ENCODE results near the gene MYOZ3. TPM values are rescaled to one million over a fixed set of nuclear protein-coding genes. Genes with fewer than 3 reads are reported as not detected.

Gene MYOZ3
- total and polyA plus RNA-seq, 10 of the 15 experiments (the other 5 are each of a cell fraction or from before 2014, with no cell fraction given) = 0.04 to 1.1 (median 0.10) TPM; not detected in 4

GRCh38 chr5:150710165-150710564 is 49.1 kb downstream of the MYOZ3 start:
- intact Hi-C loops (cut with micrococcal nuclease; ENCODE audit: unreplicated experiment) = no loop called here
- POLR2A ChIA-PET = no interaction called here

More at GRCh38 chr5:150710165-150710564, 49.1 kb downstream of the MYOZ3 start:
- Histone ChIP-seq H4K20me1 (ENCODE audit: control insufficient read depth, insufficient read depth) (no peaks in the 10 kb centered on the region), H3K27me3 (replicated peaks in 1 of 2; ENCODE audit: control insufficient read depth in 2 of 2, insufficient read depth in 2 of 2, low read length in 1 of 2) (no peaks in the 10 kb centered on the region), H3K27ac (ENCODE audit: control insufficient read depth, insufficient read depth) (no peak overlapping the region), H3K4me3 (no peak overlapping the region), H3K9me3 (replicated peaks; ENCODE audit: control insufficient read depth, insufficient read depth, low read length) (no peaks in the 10 kb centered on the region), H3K4me1 (ENCODE audit: control insufficient read depth, insufficient read depth, low read length) (no peaks in the 10 kb centered on the region), H3K79me2 (ENCODE audit: control insufficient read depth, insufficient read depth, low read length) (no peaks in the 10 kb centered on the region), H3K9ac (ENCODE audit: control insufficient read depth, insufficient read depth, low read length) (no peak overlapping the region), H2AFZ (ENCODE audit: control insufficient read depth, low read depth, low read length) (no peak overlapping the region), H3K36me3 (ENCODE audit: control insufficient read depth in 2 of 2, insufficient read depth in 2 of 2, low read length in 1 of 2) (peaks cover 14 to 15% of the 10 kb centered on the region in 2 experiments), H3K4me2 (ENCODE audit: control insufficient read depth, insufficient read depth) (no peak overlapping the region)
- in situ Hi-C loops (cut with MboI) = no loop called here
- BruUV-seq (replicated peaks) = no TSS peak
- WGBS (ENCODE audit: insufficient coverage, insufficient replicate concordance, low lambda C conversion rate, missing lambda C conversion rate) = 50% methylated on average over 2 of the region's 2 CpGs
- no peak for DNase-seq (ENCODE audit: low read depth, low spot score)
- peak; percentile 24; the same call in 1 of the 3 replicates for ATAC-seq
- 0 out of 2 replicates have a peak, but pooled peaks have one; percentile 21 for TF ChIP-seq SMC3 (IDR thresholded peaks at IDR 0.05; ENCODE audit: borderline replicate concordance, low read length)
- TF ChIP-seq MYC (IDR thresholded peaks at IDR 0.05; ENCODE audit: insufficient read depth, insufficient read length, insufficient replicate concordance, low read length, severe bottlenecking) = no peak
- no peak for TF ChIP-seq BCL3 (IDR thresholded peaks at IDR 0.05; ENCODE audit: borderline replicate concordance, insufficient read depth, low read depth, low read length, poor library complexity, severe bottlenecking)
- peak in 2 of 3 experiments; percentile 15 to 35; a peak in 2 of 6 replicates for TF ChIP-seq CTCF (IDR thresholded peaks at IDR 0.05 in 2 of 3, conservative IDR thresholded peaks at IDR 0.05 in 1 of 3; ENCODE audit: control insufficient read depth in 2 of 3, extremely low read depth in 1 of 3, insufficient read depth in 1 of 3, low read depth in 3 of 3, low read length in 3 of 3)
- ChIA-PET RAD21 (ENCODE audit: unreplicated experiment) (interaction anchor here (2.4 kb wide), 1 partner anchor 136 kb away, joined by 5 read pairs; the partner anchor contains the start of gene IRGM), CTCF (interaction anchor here (1.7 to 2.3 kb wide), 3 partner anchors 10 to 251 kb away, joined by 4 to 21 read pairs (median 16); partner anchors contain the start of gene RBM22), SMC1A (ENCODE audit: uncharacterized antibody, unreplicated experiment) (interaction anchor here (1.3 to 1.8 kb wide), 2 partner anchors 150 to 151 kb away, joined by 3 to 8 read pairs; no protein-coding TSS in a partner anchor)
- no peak for FAIRE-seq
